ENCODE results near the gene ZBTB8A. TPM values are rescaled to one million over a fixed set of nuclear protein-coding genes. Genes with fewer than 3 reads are reported as not detected.

The ZBTB8A gene
- total and polyA plus RNA-seq, 2 of the 8 experiments (the other 6 are each of a cell fraction or from before 2014, with no cell fraction given), result 2.9 to 10.4 TPM

DNA sequence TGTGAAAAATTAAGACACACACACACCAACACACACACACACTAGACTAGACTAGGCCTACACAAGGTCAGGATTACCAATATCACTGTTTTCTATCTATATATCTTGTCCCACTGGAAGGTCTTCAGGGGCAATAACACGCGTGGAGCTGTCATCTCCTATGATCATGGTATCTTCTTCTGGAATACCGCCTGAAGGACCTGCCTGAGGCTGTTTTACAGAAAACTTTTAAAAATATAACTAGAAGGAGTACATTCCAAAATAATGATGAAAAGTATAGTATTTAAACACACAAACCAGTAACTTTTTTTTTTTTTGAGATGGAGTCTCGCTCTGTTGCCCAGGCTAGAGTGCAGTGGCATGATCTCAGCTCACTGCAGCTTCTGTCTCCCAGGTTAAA lies 20.3 kb upstream of the ZBTB8A start (continued):
- TF ChIP-seq SAP30 (IDR thresholded peaks at IDR 0.05; ENCODE audit: insufficient read depth, insufficient replicate concordance, low read length), result no peak
